Measurements from ENCODE around the gene GDAP2.

DNA sequence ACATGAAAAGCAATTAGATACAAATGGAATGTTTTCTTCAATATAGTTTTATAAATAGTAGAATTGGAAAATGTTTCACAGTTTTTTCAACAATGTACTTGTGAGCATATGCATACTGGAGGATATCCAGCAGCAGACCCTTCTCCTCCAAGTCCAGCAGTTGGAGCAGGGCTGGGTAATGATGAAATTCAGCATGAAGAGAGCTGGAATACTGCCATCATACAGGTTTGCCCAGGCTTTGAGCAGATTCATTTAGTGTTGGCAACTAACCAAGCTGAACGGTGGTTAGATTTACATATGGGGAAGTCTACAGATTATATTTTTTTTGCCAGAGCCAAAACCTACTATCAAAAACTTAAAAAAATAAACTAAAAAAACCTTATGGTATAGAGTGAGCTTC, 38.5 kb upstream of the GDAP2 start:
- TF ChIP-seq CTCF (conservative IDR thresholded peaks at IDR 0.05; ENCODE audit: low read depth, low read length) (no peak), EZH2 (IDR thresholded peaks at IDR 0.05; ENCODE audit: borderline replicate concordance, low read depth, low read length, poor library complexity, severe bottlenecking) (no peak)
